Measurements from ENCODE around the gene HIBCH. TPM values are rescaled to one million over a fixed set of nuclear protein-coding genes. Genes with fewer than 3 reads are reported as not detected.

Gene HIBCH
- total and polyA plus RNA-seq, 2 experiments from 2014 or later = 10.4 to 29.0 TPM

- peak overlapping the region; percentile 44 for H3K27ac ChIP-seq
Observed at GRCh38 chr2:190214426-190215194, 105.0 kb downstream of the HIBCH start.

GRCh38 chr2:190213441-190214335 is 105.9 kb downstream of the HIBCH start:
- 93 to 96% methylated on average over 19 of the region's 19 CpGs for WGBS, 2 experiments (ENCODE audit: low coverage in 1 of 2, low lambda C conversion rate in 2 of 2, missing lambda C conversion rate in 2 of 2)
- H3K4me3 ChIP-seq = no peak overlapping the region
- H3K9ac ChIP-seq = no peak overlapping the region
- no peak for TF ChIP-seq EZH2 (IDR thresholded peaks at IDR 0.05; ENCODE audit: insufficient read depth, poor library complexity, severe bottlenecking)
- no peak for TF ChIP-seq EZH2phosphoT487 (IDR thresholded peaks at IDR 0.05; ENCODE audit: insufficient read depth, low read depth)
- no peaks in the 10 kb centered on the region for H3K27me3 ChIP-seq (replicated peaks; ENCODE audit: insufficient read depth)
- H3K36me3 ChIP-seq (ENCODE audit: low read depth) = no peaks in the 10 kb centered on the region
- in situ Hi-C loops (cut with MboI) = no loop called here
- no peaks in the 10 kb centered on the region for H4K20me1 ChIP-seq (ENCODE audit: insufficient read depth)
- H3K4me2 ChIP-seq (ENCODE audit: unreplicated experiment) = no peak overlapping the region
- no peak overlapping the region for H2AFZ ChIP-seq
- no peaks in the 10 kb centered on the region for H3K9me2 ChIP-seq (ENCODE audit: insufficient read depth)
- DNase-seq = peak; percentile 2
- H3K79me2 ChIP-seq (ENCODE audit: insufficient read depth) = no peaks in the 10 kb centered on the region
- peaks cover 16% of the 10 kb centered on the region; the same call in 1 of the 2 replicates for H3F3A ChIP-seq (ENCODE audit: insufficient read depth)
- H3K27ac ChIP-seq = 0 out of 2 replicates have a peak overlapping the region, but pooled peaks have one; percentile 0
- peaks cover 23% of the 10 kb centered on the region for H3K4me1 ChIP-seq (ENCODE audit: insufficient read depth)
- H3K9me3 ChIP-seq (ENCODE audit: low read depth) = no peaks in the 10 kb centered on the region

More at GRCh38 chr2:190214426-190215194, 105.0 kb downstream of the HIBCH start:
- in situ Hi-C loops (cut with MboI) = no loop called here
- 39 to 49% methylated on average over 7 of the region's 7 CpGs for WGBS, 2 experiments (ENCODE audit: low coverage in 1 of 2, low lambda C conversion rate in 2 of 2, missing lambda C conversion rate in 2 of 2)
- Histone ChIP-seq H3K27me3 (replicated peaks; ENCODE audit: insufficient read depth) (no peaks in the 10 kb centered on the region), H3K79me2 (ENCODE audit: insufficient read depth) (no peaks in the 10 kb centered on the region), H3K4me3 (no peak overlapping the region), H3K9me2 (ENCODE audit: insufficient read depth) (no peaks in the 10 kb centered on the region), H3K9me3 (ENCODE audit: low read depth) (no peaks in the 10 kb centered on the region), H3K36me3 (ENCODE audit: low read depth) (no peaks in the 10 kb centered on the region), H3F3A (ENCODE audit: insufficient read depth) (peaks cover 16% of the 10 kb centered on the region; the same call in 1 of the 2 replicates), H3K4me2 (ENCODE audit: unreplicated experiment) (peak overlapping the region; percentile 49), H3K4me1 (ENCODE audit: insufficient read depth) (peaks cover 23% of the 10 kb centered on the region), H3K9ac (peak overlapping the region; percentile 42), H4K20me1 (ENCODE audit: insufficient read depth) (no peaks in the 10 kb centered on the region), H2AFZ (peak overlapping the region; percentile 51)
- DNase-seq = peak; percentile 47
- TF ChIP-seq EZH2phosphoT487 (IDR thresholded peaks at IDR 0.05; ENCODE audit: insufficient read depth, low read depth) (no peak), EZH2 (IDR thresholded peaks at IDR 0.05; ENCODE audit: insufficient read depth, poor library complexity, severe bottlenecking) (no peak)

- WGBS, 2 experiments (ENCODE audit: low coverage in 1 of 2, low lambda C conversion rate in 2 of 2, missing lambda C conversion rate in 2 of 2) = 61 to 64% methylated on average over 2 of the region's 2 CpGs
- Histone ChIP-seq H3F3A (ENCODE audit: insufficient read depth) (peaks cover 10% of the 10 kb centered on the region), H3K4me2 (ENCODE audit: unreplicated experiment) (no peak overlapping the region), H3K27me3 (replicated peaks; ENCODE audit: insufficient read depth) (no peaks in the 10 kb centered on the region), H4K20me1 (ENCODE audit: insufficient read depth) (no peaks in the 10 kb centered on the region), H3K4me3 (no peak overlapping the region), H2AFZ (no peak overlapping the region), H3K4me1 (ENCODE audit: insufficient read depth) (peaks cover 21% of the 10 kb centered on the region), H3K9me3 (ENCODE audit: low read depth) (no peaks in the 10 kb centered on the region), H3K27ac (no peak overlapping the region), H3K79me2 (ENCODE audit: insufficient read depth) (no peaks in the 10 kb centered on the region), H3K9me2 (ENCODE audit: insufficient read depth) (no peaks in the 10 kb centered on the region), H3K9ac (no peak overlapping the region), H3K36me3 (ENCODE audit: low read depth) (no peaks in the 10 kb centered on the region)
- DNase-seq = peak; percentile 32
- in situ Hi-C loops (cut with MboI) = no loop called here
- no peak for TF ChIP-seq EZH2phosphoT487 (IDR thresholded peaks at IDR 0.05; ENCODE audit: insufficient read depth, low read depth)
- TF ChIP-seq EZH2 (IDR thresholded peaks at IDR 0.05; ENCODE audit: insufficient read depth, poor library complexity, severe bottlenecking) = no peak
Observed at GRCh38 chr2:190210471-190210870, 109.2 kb downstream of the HIBCH start.

GRCh38 chr2:190209559-190209958 is 110.1 kb downstream of the HIBCH start:
- Histone ChIP-seq H3K9ac (no peak overlapping the region), H3K27ac (no peak overlapping the region), H3K9me3 (ENCODE audit: low read depth) (no peaks in the 10 kb centered on the region), H3K36me3 (ENCODE audit: low read depth) (no peaks in the 10 kb centered on the region), H2AFZ (no peak overlapping the region), H3K27me3 (replicated peaks; ENCODE audit: insufficient read depth) (no peaks in the 10 kb centered on the region), H3F3A (ENCODE audit: insufficient read depth) (peaks cover under 1% of the 10 kb centered on the region; the same call in 1 of the 2 replicates), H3K9me2 (ENCODE audit: insufficient read depth) (no peaks in the 10 kb centered on the region), H3K79me2 (ENCODE audit: insufficient read depth) (no peaks in the 10 kb centered on the region), H3K4me1 (ENCODE audit: insufficient read depth) (peaks cover 15% of the 10 kb centered on the region), H3K4me2 (ENCODE audit: unreplicated experiment) (no peak overlapping the region), H3K4me3 (no peak overlapping the region), H4K20me1 (ENCODE audit: insufficient read depth) (no peaks in the 10 kb centered on the region)
- DNase-seq = no peak
- WGBS, 2 experiments (ENCODE audit: low coverage in 1 of 2, low lambda C conversion rate in 2 of 2, missing lambda C conversion rate in 2 of 2) = 98 to 100% methylated on average over 5 of the region's 5 CpGs
- in situ Hi-C loops (cut with MboI) = no loop called here
- TF ChIP-seq EZH2phosphoT487 (IDR thresholded peaks at IDR 0.05; ENCODE audit: insufficient read depth, low read depth) (no peak), EZH2 (IDR thresholded peaks at IDR 0.05; ENCODE audit: insufficient read depth, poor library complexity, severe bottlenecking) (no peak)
